SH-SY5Y (cell line): Measurements from ENCODE around the gene OTOGL.

ENCODE experiments used
- GATA2 ChIP-seq: IDR thresholded peaks from 2 replicates; pipeline ENCODE4 v1.6.1; 2011; ENCODE audit warnings: mild to moderate bottlenecking, low read depth, low read length
- GATA3 ChIP-seq: IDR thresholded peaks from 2 replicates; pipeline ENCODE4 v1.6.1; 2011; ENCODE audit warnings: low read depth, mild to moderate bottlenecking, low read length, moderate library complexity

DNA sequence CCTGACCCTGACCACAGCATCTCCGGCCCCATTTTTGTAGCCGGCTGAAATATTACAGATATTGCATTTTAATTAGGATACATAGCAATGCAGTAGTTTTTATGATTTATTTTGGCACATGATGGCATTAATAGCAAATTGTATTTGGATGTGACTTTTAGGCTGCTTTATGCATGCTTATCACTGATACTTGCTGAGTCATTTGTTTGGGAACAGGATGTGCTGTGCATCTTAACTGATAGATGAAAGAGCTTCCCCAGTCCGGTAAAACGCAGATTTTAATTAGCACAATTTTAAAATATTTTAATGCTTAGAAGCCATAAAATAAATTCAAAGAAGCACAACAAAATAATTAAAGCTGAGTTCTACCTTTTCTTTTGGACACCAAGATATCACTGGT is 90.7 kb downstream of the OTOGL start:
- TF ChIP-seq GATA2 (no peak), GATA3 (no peak)
